ENCODE measurements around the gene HELT. TPM values are rescaled to one million over a fixed set of nuclear protein-coding genes. Genes with fewer than 3 reads are reported as not detected.

HELT gene
- total RNA-seq, 1 donor from 2014 or later, result not detected

- Histone ChIP-seq H3K36me3 (ENCODE audit: control insufficient read depth, insufficient read depth, low read length) (no peaks in the 10 kb centered on the region), H3K4me3 (ENCODE audit: low read depth, low read length) (no peak overlapping the region), H3K27me3 (ENCODE audit: control insufficient read depth, insufficient read depth, low read length) (peaks cover 8% of the 10 kb centered on the region)
- FAIRE-seq (no peak), DNase-seq (ENCODE audit: low read depth) (no peak)
- TF ChIP-seq CTCF (IDR thresholded peaks at IDR 0.05; ENCODE audit: insufficient read depth, low read length, severe bottlenecking), result no peak
Measured at GRCh38 chr4:185028625-185029024, 10.3 kb downstream of the HELT start.

GRCh38 chr4:185031611-185032010 is 13.3 kb downstream of the HELT start:
- no peak for TF ChIP-seq CTCF (IDR thresholded peaks at IDR 0.05; ENCODE audit: insufficient read depth, low read length, severe bottlenecking)
- H3K27me3 ChIP-seq (ENCODE audit: control insufficient read depth, insufficient read depth, low read length), result peaks cover 4% of the 10 kb centered on the region
- DNase-seq (ENCODE audit: low read depth) (no peak), FAIRE-seq (no peak)
- no peak overlapping the region for H3K4me3 ChIP-seq (ENCODE audit: low read depth, low read length)
- no peaks in the 10 kb centered on the region for H3K36me3 ChIP-seq (ENCODE audit: control insufficient read depth, insufficient read depth, low read length)

GRCh38 chr4:185033072-185033471 is 14.8 kb downstream of the HELT start:
- H3K36me3 ChIP-seq (ENCODE audit: control insufficient read depth, insufficient read depth, low read length), result no peaks in the 10 kb centered on the region
- FAIRE-seq (no peak), DNase-seq (ENCODE audit: low read depth) (no peak)
- no peak overlapping the region for H3K4me3 ChIP-seq (ENCODE audit: low read depth, low read length)
- TF ChIP-seq CTCF (IDR thresholded peaks at IDR 0.05; ENCODE audit: insufficient read depth, low read length, severe bottlenecking), result no peak
- H3K27me3 ChIP-seq (ENCODE audit: control insufficient read depth, insufficient read depth, low read length), result peaks cover 6% of the 10 kb centered on the region

GRCh38 chr4:185033950-185034349 is 15.7 kb downstream of the HELT start:
- no peak overlapping the region for H3K4me3 ChIP-seq (ENCODE audit: low read depth, low read length)
- DNase-seq (ENCODE audit: low read depth) (no peak), FAIRE-seq (no peak)
- H3K36me3 ChIP-seq (ENCODE audit: control insufficient read depth, insufficient read depth, low read length), result no peaks in the 10 kb centered on the region
- no peak for TF ChIP-seq CTCF (IDR thresholded peaks at IDR 0.05; ENCODE audit: insufficient read depth, low read length, severe bottlenecking)
- H3K27me3 ChIP-seq (ENCODE audit: control insufficient read depth, insufficient read depth, low read length), result peaks cover 6% of the 10 kb centered on the region

- H3K4me3 ChIP-seq (ENCODE audit: low read depth, low read length), result no peak overlapping the region
- no peaks in the 10 kb centered on the region for H3K36me3 ChIP-seq (ENCODE audit: control insufficient read depth, insufficient read depth, low read length)
- no peak for TF ChIP-seq CTCF (IDR thresholded peaks at IDR 0.05; ENCODE audit: insufficient read depth, low read length, severe bottlenecking)
- peaks cover 5% of the 10 kb centered on the region for H3K27me3 ChIP-seq (ENCODE audit: control insufficient read depth, insufficient read depth, low read length)
- FAIRE-seq, result no peak
- no peak for DNase-seq (ENCODE audit: low read depth)
Measured at GRCh38 chr4:185035284-185035683, 17.0 kb downstream of the HELT start.

GRCh38 chr4:185036019-185036418 is 17.7 kb downstream of the HELT start:
- H3K27me3 ChIP-seq (ENCODE audit: control insufficient read depth, insufficient read depth, low read length), result peaks cover 4% of the 10 kb centered on the region
- no peak for FAIRE-seq
- no peak for TF ChIP-seq CTCF (IDR thresholded peaks at IDR 0.05; ENCODE audit: insufficient read depth, low read length, severe bottlenecking)
- H3K36me3 ChIP-seq (ENCODE audit: control insufficient read depth, insufficient read depth, low read length), result no peaks in the 10 kb centered on the region
- DNase-seq (ENCODE audit: low read depth), result no peak
- no peak overlapping the region for H3K4me3 ChIP-seq (ENCODE audit: low read depth, low read length)
